HepG2 (cell line): ENCODE results near the gene ZMPSTE24. TPM values are rescaled to one million over a fixed set of nuclear protein-coding genes. Genes with fewer than 3 reads are reported as not detected.

Source experiments
- AKNA ChIP-seq: sonication (generic); formaldehyde crosslinking; IDR thresholded peaks from 2 replicates; pipeline ENCODE4 v1.4.0; 2020; ENCODE audit warnings: missing genetic modification reagents, borderline replicate concordance
- BRCA1 ChIP-seq: sonication (generic); formaldehyde crosslinking; IDR thresholded peaks from 2 replicates; pipeline ENCODE4 v1.4.0; 2020; ENCODE audit warnings: missing genetic modification reagents
- BRD4 ChIP-seq: sonication (generic); formaldehyde crosslinking; IDR thresholded peaks from 2 replicates; pipeline ENCODE4 v1.4.0; 2020; ENCODE audit warnings: missing genetic modification reagents
- MED13 ChIP-seq: sonication (generic); formaldehyde crosslinking; IDR thresholded peaks from 2 replicates; pipeline ENCODE4 v1.5.0; 2020; ENCODE audit warnings: missing genetic modification reagents
- MTF1 ChIP-seq: sonication (generic); formaldehyde crosslinking; IDR thresholded peaks from 2 replicates; pipeline ENCODE4 v1.5.0; 2020; ENCODE audit warnings: missing genetic modification reagents
- MYNN ChIP-seq: sonication (generic); formaldehyde crosslinking; IDR thresholded peaks from 2 replicates; pipeline ENCODE4 v1.4.0; 2020; ENCODE audit warnings: mild to moderate bottlenecking, low read depth, missing genetic modification reagents
- ZNF550 ChIP-seq: sonication (generic); formaldehyde crosslinking; IDR thresholded peaks from 2 replicates; pipeline ENCODE4 v1.4.0; 2020; ENCODE audit warnings: mild to moderate bottlenecking, missing genetic modification reagents, borderline replicate concordance
- ZNF563 ChIP-seq: sonication (generic); formaldehyde crosslinking; IDR thresholded peaks from 2 replicates; pipeline ENCODE4 v1.8.0; 2022; ENCODE audit warnings: mild to moderate bottlenecking, moderate library complexity, missing genetic modification reagents
- ZNF670 ChIP-seq: sonication (generic); formaldehyde crosslinking; IDR thresholded peaks from 2 replicates; pipeline ENCODE4 v1.8.0; 2022; ENCODE audit warnings: mild to moderate bottlenecking, missing genetic modification reagents, borderline replicate concordance
- ZNF816 ChIP-seq: sonication (generic); formaldehyde crosslinking; IDR thresholded peaks from 2 replicates; pipeline ENCODE4 v1.8.0; 2022; ENCODE audit warnings: missing genetic modification reagents, mild to moderate bottlenecking, borderline replicate concordance
- polyA plus RNA-seq, 8 experiments: library from polyadenylated mRNA; depleted of rRNA in 3 of 8; stranded (reverse) in 7 of 8; unstranded in 1 of 8; fragments of >200 nt; fragmentation: Illumina TruSeq in 4 of 8; extraction: Trizol in 4 of 8; gene quantifications; 2 replicates each; pipeline versions ENCODE4 v1.2.1 to v1.2.3, GENCODE V29; 2011 to 2016; ENCODE audit warnings: low read depth in 4 of 8, missing spikeins in 1 of 8, mixed read lengths in 1 of 8; ENCODE audit not compliant: insufficient read depth in 1 of 8
- total RNA-seq, 5 experiments: library from RNA; depleted of rRNA; stranded (reverse); fragments of >200 nt; fragmentation: Illumina TruSeq; extraction: Trizol; gene quantifications; 2 replicates each; pipeline ENCODE4 v1.2.3, GENCODE V29; 2016; ENCODE audit warnings: low read depth in 1 of 5

The ZMPSTE24 gene
- total and polyA plus RNA-seq, 2 of the 13 experiments (the other 11 are each of a cell fraction or from before 2014, with no cell fraction given): 13.6 to 60.2 TPM

- TF ChIP-seq ZNF816 (CRISPR knock-in tag): 0 out of 2 replicates have a peak, but pooled peaks have one; percentile 22
- TF ChIP-seq BRCA1 (CRISPR knock-in tag): peak; percentile 19; the same call in 1 of the 2 replicates
- TF ChIP-seq ZNF550: no peak
- peak; percentile 22; the same call in 1 of the 2 replicates for TF ChIP-seq MED13 (CRISPR knock-in tag)
- 0 out of 2 replicates have a peak, but pooled peaks have one; percentile 15 for TF ChIP-seq MTF1
- TF ChIP-seq ZNF670 (CRISPR knock-in tag): 0 out of 2 replicates have a peak, but pooled peaks have one; percentile 6
- 0 out of 2 replicates have a peak, but pooled peaks have one; percentile 9 for TF ChIP-seq BRD4 (CRISPR knock-in tag)
- TF ChIP-seq MYNN (CRISPR knock-in tag): peak; percentile 15; the same call in 1 of the 2 replicates
- TF ChIP-seq ZNF563 (CRISPR knock-in tag): 0 out of 2 replicates have a peak, but pooled peaks have one; percentile 9
- TF ChIP-seq AKNA (CRISPR knock-in tag): no peak
- TF ChIP-seq, all 625 proteins: peak for 14
Measured at GRCh38 chr1:40258445-40258769, 371 bp downstream of the ZMPSTE24 start (continued).
